Gastroesophageal sphincter (tissue), 3 donors: Measurements from ENCODE around the gene NANOS2.
"Not testable (repeated sequence)": the region's sequence is repeated elsewhere in the genome, so short reads cannot be mapped to it uniquely, and the experiment has no call there.

Source experiments
- EP300 ChIP-seq: sonication (generic); formaldehyde crosslinking; IDR thresholded peaks from one replicate; pipeline ENCODE4 v1.6.1; 2017; ENCODE audit warnings: antibody characterized with exemption, mild to moderate bottlenecking
- POLR2A ChIP-seq, 2 donors: fragments of 450-650 bp; IDR thresholded peaks; one replicate each; pipeline ENCODE4 v1.6.1; 2017; ENCODE audit warnings: antibody characterized with exemption in 2 of 2, mild to moderate bottlenecking in 2 of 2, moderate library complexity in 1 of 2
- POLR2AphosphoS5 ChIP-seq: sonication (generic); formaldehyde crosslinking; IDR thresholded peaks from one replicate; pipeline ENCODE4 v1.6.1; 2017; ENCODE audit warnings: antibody characterized with exemption
- TF ChIP-seq, protein P1 (sequence below), 4 experiments: fragments of 200-600 bp in 2 of 4; fragments of 450-650 bp in 2 of 4; sonication (generic) in 1 of 4; IDR thresholded peaks; one replicate each; pipeline ENCODE4 v1.5.1; 2017 to 2019; ENCODE audit warnings: antibody characterized with exemption in 4 of 4, mild to moderate bottlenecking in 2 of 4, moderate library complexity in 2 of 4

DNA sequence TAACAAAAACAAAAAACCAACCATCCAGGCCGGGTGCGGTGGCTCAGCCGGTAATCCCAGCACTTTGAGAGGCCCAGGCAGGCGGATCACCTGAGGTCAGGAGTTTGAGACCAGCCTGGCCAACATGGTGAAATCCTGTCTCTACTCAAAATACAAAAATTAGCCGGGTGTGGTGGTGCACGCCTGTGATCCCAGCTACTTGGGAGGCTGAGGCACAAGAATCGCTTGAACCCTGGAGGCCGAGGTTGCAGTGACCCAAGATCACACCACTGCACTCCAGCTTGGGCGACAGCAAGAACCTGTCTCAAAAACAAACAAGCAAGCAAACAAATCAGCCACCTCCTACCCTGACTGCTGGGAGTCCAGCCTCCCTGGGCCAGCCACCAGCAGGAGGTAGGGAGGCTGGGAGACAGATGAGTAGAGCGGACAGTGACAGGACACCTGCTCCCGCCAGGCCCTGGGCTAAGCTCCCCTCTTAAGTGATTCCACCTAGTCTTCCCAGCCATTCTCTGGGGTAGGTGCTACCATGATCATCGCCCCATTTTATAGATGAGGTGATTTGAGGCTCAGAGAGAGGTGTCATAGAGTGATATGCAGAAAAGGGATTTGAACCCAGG lies 18.5 kb downstream of the NANOS2 start:
- TF ChIP-seq, protein P1, sequence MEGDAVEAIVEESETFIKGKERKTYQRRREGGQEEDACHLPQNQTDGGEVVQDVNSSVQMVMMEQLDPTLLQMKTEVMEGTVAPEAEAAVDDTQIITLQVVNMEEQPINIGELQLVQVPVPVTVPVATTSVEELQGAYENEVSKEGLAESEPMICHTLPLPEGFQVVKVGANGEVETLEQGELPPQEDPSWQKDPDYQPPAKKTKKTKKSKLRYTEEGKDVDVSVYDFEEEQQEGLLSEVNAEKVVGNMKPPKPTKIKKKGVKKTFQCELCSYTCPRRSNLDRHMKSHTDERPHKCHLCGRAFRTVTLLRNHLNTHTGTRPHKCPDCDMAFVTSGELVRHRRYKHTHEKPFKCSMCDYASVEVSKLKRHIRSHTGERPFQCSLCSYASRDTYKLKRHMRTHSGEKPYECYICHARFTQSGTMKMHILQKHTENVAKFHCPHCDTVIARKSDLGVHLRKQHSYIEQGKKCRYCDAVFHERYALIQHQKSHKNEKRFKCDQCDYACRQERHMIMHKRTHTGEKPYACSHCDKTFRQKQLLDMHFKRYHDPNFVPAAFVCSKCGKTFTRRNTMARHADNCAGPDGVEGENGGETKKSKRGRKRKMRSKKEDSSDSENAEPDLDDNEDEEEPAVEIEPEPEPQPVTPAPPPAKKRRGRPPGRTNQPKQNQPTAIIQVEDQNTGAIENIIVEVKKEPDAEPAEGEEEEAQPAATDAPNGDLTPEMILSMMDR (IDR thresholded peaks at IDR 0.05): not testable (repeated sequence)
- not testable (repeated sequence) for TF ChIP-seq POLR2A (IDR thresholded peaks at IDR 0.05); POLR2AphosphoS5; EP300
